Right kidney (tissue), 1 donor: ENCODE measurements around the gene CERS1.

ENCODE experiments used
- DNase-seq: peaks from one replicate; pipeline ENCODE4 v3.0.0-alpha.2; 2016

The CERS1 gene

DNA sequence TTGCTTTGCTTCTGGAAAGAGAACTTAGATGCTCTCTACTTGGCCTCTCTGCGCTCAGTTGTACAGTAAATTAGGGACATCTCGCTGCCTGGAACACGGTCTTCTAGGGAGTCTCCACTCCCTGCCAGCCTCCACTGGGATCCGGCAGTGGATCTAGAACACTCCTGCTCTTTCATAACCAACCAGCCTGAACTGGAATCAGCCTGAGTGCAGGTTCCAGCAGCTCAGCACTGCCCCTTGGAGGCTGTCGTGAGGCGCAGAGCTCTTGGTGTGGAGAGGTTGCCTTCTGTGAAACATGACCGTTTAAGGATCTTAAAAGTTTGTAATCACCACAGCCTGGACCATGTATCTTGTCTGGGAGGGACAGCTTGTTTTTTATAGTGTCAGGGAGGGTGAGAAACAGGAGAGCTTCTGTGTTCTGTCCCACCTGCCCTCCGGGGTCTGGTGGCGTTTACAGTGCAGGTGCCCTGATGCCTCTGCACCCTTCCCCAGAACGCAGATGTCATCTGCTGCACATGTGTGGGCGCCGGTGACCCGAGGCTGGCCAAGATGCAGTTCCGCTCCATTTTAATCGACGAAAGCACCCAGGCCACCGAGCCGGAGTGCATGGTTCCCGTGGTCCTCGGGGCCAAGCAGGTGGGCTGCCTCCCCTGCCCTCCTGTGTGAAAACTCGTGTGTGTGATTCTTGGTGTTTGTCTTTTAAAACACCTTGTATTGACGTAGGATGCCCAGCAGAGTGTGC is 39.4 kb downstream of the CERS1 start:
- DNase-seq, result no peak

DNA sequence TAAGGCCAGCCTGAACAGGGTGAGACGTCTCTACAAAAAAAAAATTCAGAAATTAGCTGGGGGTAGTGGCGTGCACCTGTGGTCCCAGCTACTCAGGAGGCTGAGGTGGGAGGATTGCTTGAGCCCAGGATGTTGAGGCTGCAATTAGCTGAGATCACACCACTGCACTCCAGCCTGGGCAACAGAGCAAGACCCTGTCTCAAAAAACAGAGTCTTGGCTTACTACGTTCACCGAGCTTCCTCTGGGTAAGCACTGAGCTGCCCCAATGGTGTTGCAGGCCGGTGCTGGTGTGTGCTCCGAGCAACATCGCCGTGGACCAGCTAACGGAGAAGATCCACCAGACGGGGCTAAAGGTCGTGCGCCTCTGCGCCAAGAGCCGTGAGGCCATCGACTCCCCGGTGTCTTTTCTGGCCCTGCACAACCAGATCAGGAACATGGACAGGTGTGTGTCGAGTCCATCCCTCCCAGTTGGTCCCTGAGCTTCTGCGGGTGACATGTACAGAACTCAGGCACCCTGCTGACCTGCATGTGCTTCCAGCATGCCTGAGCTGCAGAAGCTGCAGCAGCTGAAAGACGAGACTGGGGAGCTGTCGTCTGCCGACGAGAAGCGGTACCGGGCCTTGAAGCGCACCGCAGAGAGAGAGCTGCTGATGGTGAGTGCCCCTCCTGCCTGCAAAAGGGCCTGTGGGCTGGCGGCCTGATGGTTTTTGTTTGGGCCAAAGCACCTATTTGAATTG is 40.1 kb downstream of the CERS1 start:
- no peak for DNase-seq

DNA sequence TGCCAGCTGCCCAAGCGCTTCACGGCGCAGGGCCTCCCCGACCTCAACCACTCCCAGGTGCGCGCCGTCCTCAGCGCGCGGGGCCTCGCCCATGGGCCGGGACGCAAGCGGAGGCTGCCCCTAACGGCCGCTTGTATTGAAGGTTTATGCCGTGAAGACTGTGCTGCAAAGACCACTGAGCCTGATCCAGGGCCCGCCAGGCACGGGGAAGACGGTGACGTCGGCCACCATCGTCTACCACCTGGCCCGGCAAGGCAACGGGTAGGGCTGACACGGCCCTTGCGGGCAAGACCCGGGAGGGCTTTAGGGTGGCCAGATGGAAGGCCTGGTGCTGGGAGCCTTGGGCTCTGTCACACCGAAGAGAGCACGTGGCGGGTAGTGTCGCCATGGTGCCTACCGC is 41.0 kb downstream of the CERS1 start:
- DNase-seq, result no peak

DNA sequence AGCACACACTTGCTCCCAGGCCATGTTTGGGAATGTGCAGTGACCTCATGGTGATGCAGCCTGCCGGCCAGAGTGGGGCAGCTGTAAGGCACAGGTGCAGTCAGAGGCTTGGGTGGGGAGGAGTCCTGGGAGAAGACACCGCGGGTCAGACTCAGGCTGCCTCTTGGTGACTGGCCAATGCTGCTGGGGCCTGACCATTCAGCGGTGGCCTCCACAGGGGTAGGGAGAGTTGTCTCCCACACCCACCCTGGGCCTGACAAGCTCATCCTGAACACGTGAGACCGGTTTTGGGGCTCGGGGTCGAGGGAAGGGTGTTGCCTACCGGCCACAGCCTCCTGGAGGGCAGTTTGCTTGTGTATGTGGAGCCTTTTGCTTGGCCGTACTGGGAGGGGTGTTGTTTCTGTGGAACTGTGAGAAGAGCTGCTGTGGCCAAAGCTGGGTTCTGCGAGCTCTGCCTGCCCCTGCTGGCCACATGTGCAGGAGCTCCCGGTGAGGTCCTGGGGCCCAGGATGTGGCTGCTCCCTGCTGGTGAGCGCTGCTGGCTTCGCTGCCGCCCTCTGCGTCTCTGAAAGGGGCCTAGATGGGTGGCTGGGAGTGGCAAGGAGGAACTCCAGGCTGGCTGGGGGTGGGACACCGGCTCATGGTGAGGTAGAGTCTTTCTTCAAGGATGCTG is 42.1 kb downstream of the CERS1 start:
- no peak for DNase-seq

DNA sequence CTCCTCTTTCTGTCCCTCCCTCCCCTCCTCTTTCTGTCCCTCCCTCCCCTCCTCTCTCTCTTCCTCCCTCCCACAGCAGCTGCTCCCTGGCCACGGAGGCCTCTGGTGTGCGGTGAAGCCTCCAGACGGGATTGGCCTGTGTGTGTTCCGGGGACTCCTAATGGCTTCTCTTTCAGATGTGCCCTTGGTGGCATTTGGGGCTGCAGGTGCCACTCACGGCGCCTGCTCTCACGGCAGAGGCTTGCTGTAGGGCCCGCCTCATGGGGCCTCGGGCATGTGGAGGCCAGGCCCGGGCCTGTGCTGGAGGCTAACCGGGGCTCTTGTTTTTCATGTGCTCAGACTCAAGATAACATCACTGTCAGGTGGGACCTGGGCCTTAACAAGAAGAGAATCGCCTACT is 43.3 kb downstream of the CERS1 start:
- no peak for DNase-seq

DNA sequence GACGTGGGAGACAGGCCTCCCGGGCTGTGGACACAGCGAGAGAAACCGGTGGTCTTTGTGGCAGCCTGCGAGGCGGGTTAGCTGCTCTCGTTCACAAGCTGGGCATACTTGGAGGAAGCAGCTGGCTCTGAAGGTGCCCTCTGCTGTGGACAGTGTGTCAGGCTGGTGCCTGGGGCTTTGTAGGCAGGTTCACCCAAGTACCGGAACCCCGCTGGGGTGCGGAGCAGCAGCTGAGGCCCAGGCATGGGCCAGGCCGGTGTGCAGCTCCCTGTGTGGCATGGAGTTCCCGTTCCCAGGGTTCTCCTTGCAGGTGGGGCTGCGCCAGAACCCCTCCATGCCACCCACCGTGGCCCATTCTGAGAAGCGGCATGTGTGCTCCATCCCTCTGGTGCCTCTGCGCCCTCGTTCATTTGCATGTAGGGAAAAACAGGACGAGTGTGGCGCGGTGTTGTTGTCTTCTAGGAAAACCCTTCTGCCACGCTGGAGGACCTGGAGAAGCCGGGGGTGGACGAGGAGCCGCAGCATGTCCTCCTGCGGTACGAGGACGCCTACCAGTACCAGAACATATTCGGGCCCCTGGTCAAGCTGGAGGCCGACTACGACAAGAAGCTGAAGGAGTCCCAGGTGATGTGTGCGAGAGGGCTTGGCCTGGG is 44.2 kb downstream of the CERS1 start:
- no peak for DNase-seq

DNA sequence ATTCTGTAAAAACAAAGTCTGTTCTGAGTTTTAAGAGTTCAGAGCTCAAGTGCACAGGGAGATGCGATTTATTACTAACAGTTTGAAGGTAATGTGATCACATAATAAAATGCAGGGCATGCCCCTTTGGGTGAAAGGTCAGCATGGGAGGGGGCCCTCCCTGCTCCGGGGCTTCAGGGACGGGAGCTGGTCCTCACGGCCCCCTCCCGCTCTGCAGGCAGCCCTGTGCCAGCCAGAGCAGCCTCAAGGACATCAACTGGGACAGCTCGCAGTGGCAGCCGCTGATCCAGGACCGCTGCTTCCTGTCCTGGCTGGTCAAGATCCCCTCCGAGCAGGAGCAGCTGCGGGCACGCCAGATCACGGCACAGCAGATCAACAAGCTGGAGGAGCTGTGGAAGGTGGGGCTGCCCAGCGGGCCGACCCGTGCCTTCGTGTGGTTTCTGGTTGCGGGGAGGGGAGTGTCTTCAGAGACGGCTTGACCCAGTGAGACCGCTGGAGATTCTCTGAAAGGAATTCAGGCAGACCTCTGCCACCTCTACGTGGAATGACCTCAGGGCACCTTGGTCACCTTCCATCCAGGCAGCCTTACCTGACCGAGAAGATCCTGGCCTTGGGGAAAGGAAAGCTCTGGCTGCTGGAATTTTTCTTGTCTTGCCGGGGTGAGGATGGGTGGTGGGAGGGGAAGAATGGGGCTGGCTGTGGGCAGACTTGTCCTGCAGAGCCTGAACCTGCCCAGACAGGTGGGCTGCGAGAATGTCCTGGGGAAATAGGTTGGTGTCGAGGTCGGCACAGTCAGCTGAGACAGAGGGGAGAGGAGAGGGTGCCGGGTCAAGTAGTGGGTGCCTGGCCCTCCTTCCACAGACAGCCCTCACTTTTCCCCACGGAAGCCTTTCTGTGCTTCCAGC is 45.2 kb downstream of the CERS1 start:
- peak; percentile 42 for DNase-seq

DNA sequence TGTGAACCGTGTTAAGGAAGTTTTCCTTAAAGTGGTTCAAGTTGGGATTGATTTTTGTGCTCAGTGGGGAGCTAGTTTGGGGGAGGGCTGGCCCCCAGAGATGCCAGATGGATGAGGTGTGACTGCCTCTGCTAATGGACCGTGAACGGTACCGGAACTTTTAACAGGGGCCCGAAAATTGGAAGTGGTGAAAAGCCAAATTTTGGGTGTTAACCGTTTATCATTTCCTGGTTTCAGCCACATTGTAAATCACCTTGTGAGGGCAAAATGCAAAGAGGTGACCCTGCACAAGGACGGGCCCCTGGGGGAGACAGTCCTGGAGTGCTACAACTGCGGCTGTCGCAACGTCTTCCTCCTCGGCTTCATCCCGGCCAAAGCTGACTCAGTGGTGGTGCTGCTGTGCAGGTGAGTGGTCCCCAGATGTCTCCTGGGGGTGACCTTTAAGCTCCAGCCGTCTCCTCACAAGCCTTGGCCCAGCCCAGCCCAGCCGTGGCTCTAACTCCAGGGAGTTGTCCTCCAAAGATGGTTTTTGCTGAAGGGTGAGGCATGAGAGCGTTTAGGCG is 46.0 kb downstream of the CERS1 start:
- DNase-seq, result no peak

DNA sequence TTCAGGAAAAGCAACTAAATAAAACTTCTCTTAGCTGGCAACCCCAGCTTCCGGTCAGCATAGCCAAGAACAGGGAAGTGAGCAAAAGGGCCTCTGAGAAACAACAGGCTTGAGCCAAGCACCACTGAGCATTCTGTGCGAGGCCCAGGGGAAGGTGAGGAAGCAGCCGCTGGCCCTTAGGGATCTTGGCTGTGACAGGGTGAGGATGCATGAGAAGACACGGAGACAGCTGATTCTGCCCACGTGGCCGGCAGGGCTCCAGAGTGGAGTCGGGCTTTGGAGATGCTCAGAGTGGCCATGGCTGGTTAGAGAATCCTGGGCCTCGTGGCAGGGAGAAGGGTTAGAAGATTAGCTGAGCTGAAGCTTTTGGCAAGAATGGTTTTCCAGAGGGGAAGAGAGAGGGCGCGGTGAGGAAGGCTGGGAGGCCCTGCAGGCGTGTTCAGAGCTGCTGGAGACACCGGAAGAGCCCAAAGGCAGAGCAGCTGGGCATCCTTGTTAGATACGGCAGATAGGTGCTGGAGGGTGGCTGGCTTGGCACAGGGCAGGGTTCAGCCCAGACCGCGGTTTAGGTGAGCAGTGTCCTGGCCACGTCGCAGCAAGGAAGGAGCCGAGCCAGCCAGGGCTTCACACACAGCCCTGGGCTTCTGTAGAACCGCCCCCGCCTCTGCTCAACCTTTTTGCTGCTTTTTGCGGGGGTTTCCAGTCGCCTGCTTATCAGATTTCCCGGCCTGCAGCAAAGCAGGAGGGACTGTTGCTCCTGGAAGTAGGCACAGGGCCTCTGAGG is 46.9 kb downstream of the CERS1 start:
- DNase-seq, result peak; percentile 31

DNA sequence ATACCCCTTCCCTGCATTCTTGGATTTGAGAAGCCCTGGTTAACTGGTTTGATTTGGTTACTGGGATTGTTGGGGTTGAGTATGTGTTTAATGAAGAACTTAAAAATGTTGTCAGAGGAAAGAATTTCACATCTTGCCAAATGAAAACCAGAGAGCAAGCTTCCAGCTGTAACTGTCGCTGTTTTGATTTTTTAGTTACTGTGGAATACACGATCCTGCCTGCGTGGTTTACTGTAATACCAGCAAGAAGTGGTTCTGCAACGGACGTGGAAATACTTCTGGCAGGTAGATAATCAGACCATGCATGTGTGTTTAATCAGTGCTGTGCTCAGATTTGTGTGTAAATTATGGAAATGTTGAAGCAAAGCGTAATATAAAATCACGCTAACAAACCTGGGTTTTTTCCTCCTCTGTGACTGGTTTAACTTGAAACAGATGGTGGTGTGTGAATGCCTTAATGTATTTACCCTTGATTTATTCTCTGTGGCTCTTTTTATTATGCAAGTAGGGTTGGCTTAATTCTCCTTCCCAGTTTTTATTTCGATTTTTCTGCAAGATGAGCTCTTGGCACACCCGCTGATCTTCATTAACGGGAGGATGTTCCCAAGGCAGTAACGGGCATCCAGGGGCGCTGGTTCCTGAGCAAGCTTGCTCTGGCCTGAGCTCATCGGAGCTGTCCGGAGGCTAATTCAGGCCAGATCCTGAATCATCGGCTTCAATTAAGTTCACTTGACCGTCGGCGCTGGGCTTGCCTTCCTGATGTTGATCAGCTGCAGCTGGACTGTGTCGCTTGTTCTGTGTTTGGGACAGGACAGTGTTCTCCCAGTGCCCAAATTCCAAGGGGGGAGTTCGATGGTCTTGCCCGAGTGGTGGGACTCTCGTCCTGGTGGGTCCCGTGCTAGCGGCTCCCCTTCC is 48.2 kb downstream of the CERS1 start:
- no peak for DNase-seq

DNA sequence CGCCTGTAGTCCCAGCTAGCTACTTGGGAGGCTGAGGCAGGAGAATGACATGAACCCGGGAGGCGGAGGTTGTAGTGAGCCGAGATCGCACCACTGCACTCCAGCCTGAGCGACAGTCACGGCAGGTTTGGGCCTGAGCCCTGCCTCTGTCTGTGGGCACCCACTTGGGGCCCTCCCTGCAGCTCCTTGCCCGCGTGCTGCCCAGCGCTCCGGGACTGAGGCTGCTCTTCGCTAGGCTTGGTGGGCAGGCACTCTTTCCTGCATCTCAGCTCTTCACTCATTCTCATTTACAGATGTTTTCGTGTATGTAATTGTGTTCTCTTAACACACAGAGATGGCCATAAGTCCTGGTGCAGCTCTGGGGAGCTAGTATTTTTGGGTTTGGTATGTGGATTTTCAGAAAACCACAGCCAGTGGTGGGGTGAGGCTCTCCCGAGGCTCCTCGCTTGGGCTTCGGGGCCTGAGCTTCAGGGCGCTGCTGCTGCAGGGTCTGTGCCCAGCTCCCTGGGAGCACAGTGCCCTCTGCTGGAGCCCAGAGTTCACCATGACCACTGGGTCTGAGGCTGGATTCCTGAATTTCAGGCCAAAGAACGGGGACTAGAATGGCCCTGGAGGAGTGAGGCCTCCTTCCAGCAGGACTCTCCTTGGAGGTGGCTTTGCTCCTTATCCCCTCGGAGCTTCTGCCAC is 49.0 kb downstream of the CERS1 start:
- peak; percentile 65 for DNase-seq

DNA sequence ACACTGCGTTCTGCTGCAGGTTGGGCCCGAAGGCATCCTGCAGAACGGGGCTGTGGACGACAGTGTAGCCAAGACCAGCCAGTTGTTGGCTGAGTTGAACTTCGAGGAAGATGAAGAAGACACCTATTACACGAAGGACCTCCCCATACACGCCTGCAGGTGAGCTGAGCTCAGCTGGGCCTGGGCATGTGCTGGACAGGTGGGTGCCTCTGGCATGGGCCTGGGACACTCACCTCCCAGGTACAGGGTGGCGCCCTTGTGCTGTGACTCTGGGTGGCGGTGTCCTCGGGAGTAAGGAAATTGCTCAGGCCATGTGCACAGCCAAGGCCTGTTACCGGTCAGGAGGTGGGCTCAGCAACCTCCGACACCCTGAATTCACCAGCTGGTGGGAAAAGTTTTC is 50.0 kb downstream of the CERS1 start:
- DNase-seq, result no peak

DNA sequence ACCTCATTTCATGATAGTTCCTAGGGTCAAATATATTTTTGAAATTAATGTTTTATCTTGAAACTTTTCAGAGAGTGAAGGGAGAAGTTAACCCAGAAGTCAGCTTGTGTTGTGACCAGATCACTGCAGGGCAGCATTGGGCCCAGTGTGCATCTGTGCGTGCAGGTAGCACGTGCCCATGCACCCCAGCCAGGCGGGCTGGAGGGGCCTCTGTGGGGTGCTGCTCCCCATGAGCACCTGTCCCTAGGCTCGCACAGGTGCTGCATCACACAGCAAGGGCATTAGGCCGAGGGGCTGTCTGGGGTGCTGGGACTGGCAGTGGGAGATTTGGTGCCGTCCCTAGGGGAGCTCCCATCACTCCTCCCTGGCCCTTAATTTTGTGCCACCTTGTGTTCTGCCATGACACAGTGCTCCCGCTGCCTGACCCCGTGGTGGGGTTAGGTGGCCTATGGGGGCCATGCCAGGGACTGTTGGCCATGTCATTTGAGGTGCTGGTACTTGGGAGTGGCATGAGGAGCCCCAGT is 51.1 kb downstream of the CERS1 start:
- no peak for DNase-seq

DNA sequence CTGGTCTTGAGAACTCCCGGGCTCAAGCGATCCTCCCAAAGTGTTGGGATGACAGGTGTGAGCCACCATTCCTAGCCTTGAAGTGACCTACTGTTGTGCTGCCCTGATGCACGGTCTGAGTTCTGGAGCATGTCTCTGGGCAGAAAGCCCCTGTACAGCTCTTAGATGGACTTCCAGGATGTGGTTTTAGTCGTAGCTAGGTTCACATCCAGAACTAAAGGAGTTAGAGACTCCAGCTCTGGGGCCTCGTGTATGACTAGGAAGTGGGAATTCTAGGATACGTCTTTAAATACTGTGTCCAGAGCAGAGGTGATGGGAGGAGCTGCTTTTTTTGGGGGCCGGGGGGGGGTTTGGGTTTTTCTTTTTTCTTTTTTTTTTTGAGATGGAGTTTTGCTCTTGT is 52.0 kb downstream of the CERS1 start:
- DNase-seq, result no peak

DNA sequence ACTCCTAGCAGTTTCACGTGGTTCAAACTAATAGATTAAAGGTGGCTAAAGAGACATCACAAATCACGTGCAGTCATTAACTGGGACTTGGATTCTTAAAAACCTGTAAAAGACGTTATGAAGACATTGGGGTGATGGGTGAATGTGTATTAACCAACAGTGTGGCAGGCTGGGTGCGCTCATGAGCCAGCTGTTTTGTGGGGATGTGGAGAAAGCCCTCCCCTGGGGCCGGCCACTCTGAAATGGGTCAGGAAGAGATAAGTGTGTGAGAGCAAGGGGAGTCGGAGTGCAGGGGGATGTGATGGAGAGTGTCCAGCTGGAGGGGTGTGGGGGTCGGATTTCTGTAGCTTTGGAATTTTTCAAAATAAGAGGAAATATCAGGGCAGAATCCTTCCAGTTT is 53.8 kb downstream of the CERS1 start:
- no peak for DNase-seq

DNA sequence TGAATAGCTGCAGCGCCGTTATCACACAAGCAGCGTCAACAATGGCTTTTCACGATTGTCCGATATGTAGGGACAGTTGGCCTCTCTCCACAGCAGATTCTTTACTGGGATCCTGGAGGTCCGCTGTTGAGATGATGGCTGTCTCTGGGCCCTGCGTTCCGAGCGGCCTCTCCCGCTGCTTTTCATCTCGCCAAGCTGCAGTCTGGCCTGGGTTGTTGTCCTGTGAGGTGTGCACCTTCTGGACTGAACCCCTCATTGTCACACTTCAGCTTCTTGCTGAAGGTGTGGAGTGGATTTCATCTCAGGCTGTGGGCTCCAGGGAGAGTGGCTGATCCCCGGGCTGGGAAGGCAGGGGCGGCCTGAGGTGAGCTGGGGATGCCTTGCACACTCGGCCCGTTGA is 54.6 kb downstream of the CERS1 start:
- DNase-seq, result no peak

DNA sequence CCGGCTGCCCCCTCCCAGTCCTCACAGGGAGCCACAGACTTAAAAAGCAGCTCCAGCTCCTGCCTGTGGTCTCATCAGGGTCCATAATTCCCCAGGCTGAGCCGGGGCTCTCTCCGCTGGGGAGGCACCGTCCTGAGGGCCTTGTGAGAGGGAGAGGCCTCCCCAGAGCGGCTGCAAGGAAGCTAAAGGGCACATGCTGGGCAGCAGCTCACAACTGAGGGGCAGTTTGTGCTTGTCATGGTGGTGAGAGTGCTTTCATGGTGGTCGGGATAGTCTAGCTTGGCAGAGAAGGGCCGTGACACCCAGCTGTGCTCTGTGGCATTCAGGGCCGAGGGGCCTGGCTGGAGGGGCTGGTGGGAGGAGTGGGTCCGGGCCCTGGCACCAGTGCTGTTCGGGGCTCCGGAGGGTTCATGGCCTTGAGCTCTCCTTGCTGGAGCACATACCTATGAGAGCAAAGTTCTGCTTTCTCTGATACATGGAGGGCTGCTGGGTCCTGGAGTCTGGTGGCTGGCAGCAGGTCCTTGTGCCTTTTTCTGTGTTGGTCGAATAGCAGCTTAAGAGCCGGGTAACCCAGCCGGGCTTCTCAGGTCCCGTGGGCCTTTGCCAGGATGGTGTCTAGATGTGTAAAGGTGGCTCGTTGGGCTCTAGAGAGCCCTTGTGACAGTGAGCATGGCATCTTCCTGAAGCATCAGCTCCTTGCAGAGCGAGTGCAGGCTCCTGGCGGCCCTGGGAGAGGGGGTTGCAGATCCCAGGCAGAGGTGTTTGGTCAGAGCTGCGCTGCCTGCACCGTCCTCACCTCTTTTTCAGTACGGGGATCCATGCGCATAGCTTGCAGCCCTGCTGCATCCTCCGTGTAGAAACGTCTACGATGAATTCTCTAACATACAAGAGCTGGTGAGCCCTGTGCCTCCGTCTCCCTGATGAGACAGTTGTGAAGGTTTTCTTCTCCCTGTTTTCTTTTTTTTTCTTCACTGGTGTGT is 55.4 kb downstream of the CERS1 start:
- no peak for DNase-seq
